Right lobe of liver (tissue), 6 donors: ENCODE measurements around the gene CD164. TPM values are rescaled to one million over a fixed set of nuclear protein-coding genes. Genes with fewer than 3 reads are reported as not detected.
"Not testable (repeated sequence)": the region's sequence is repeated elsewhere in the genome, so short reads cannot be mapped to it uniquely, and the experiment has no call there.

Source experiments
- ATAC-seq, 4 donors: fragments of 200-7000 bp; cut with Tn5 transposase; one replicate each; pipeline ENCODE4 v1.9.1; 2020; ENCODE audit warnings: mild to moderate bottlenecking in 4 of 4, moderate library complexity in 4 of 4
- DNase-seq, 3 donors: peaks; one replicate each; pipeline ENCODE4 v3.0.0-alpha.2; 2020
- H3K27ac ChIP-seq, 3 donors: fragments of 200-600 bp; one replicate each; pipeline ENCODE4 v1.8.0; 2022
- H3K27me3 ChIP-seq, 2 donors: fragments of 200-600 bp; one replicate each; pipeline ENCODE4 v1.8.0; 2022
- H3K36me3 ChIP-seq, 4 donors: fragments of 200-600 bp; sonication (generic) in 1 of 4; one replicate each; pipeline versions ENCODE4 v1.5.1 to v1.8.0; 2017 to 2022; ENCODE audit warnings: control low read depth in 1 of 4
- H3K4me1 ChIP-seq, 4 donors: fragments of 200-600 bp; sonication (generic) in 1 of 4; one replicate each; pipeline versions ENCODE4 v1.5.1 to v1.8.0; 2017 to 2022; ENCODE audit warnings: control low read depth in 1 of 4
- H3K4me3 ChIP-seq, 3 donors: fragments of 200-600 bp; one replicate each; pipeline ENCODE4 v1.8.0; 2022
- H3K9me3 ChIP-seq, 4 donors: fragments of 200-600 bp; sonication (generic) in 1 of 4; one replicate each; pipeline versions ENCODE4 v1.5.1 to v1.8.0; 2017 to 2022; ENCODE audit warnings: control low read depth in 1 of 4
- CTCF ChIP-seq, 4 donors: fragments of 200-600 bp in 3 of 4; fragments of 450-650 bp in 1 of 4; IDR thresholded peaks; one replicate each; pipeline versions ENCODE4 v1.5.1 to v1.8.0; 2016 to 2022; ENCODE audit warnings: antibody characterized with exemption in 4 of 4, mild to moderate bottlenecking in 2 of 4
- POLR2A ChIP-seq: fragments of 450-650 bp; IDR thresholded peaks from one replicate; pipeline ENCODE4 v1.6.1; 2017; ENCODE audit warnings: antibody characterized with exemption, mild to moderate bottlenecking
- WGBS: methylation state at CpG from one replicate; pipeline ENCODE4 v1.1.6; 2018; ENCODE audit warnings: low coverage, low lambda C conversion rate; ENCODE audit not compliant: insufficient coverage; ENCODE audit errors: missing lambda C conversion rate; 5-methylcytosine and 5-hydroxymethylcytosine counted together
- intact Hi-C, 2 donors: fragments of 100-400 bp; cut with DNase I; formaldehyde crosslinking; loops; one replicate each; pipeline versions ENCODE4 v1.11.2 to v1.14.1; 2022
- total RNA-seq, 6 experiments: library from RNA; depleted of rRNA in 2 of 6; stranded (reverse); fragments of >200 nt in 2 of 6; fragmentation: NEBNext Ultra II Directional in 3 of 6; extraction: Animal tissue kit (Norgen Biotek cat#: 25700) in 3 of 6; gene quantifications; one replicate each; pipeline versions ENCODE4 v1.1.0 to v1.2.4, GENCODE V29; 2016 to 2023
- donor health status: DM: no; HTN: yes; CAD: no.
- donor health status: DM: no; HTN: no; CAD: no.
- donor health status: DM: no; HTN: no; CAD: no.
- donor health status: DM: no; HTN: yes; CAD: no.
- donor health status: DM: no; HTN: yes; CAD: no.

Gene CD164
- total RNA-seq, 6 experiments from 2014 or later, result 113 to 173 (median 150) TPM

DNA sequence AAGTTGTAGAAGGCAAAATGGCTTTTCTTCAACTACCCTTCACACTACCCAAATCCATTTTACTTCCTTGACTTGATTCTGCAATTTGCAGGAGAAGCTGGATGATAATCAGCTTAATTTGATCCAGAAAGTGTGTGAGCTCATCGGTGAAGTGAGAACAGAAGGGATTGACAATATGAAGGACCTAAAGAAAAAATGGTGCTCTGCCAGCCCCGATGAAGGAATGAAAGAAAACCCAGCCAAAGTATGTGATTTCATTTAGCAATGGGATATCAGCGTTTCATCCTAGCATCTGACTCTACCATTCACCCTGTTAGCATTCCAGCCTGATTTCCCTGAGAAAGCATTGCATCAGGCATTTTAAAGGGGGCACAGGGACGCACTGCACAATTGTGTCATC lies 41.5 kb downstream of the CD164 start:
- DNase-seq (no peak), ATAC-seq (no peak)
- Histone ChIP-seq H3K36me3 (no peaks in the 10 kb centered on the region), H3K9me3 (no peaks in the 10 kb centered on the region), H3K27ac (no peak overlapping the region), H3K27me3 (no peaks in the 10 kb centered on the region), H3K4me3 (no peak overlapping the region), H3K4me1 (peaks cover 0 to 13% (median 0%) of the 10 kb centered on the region in 4 donors)
- intact Hi-C loops, result no loop called here
- no peak for TF ChIP-seq CTCF (IDR thresholded peaks at IDR 0.05)
- TF ChIP-seq POLR2A, result no peak
- 94% methylated on average over 4 of the region's 4 CpGs for WGBS

DNA sequence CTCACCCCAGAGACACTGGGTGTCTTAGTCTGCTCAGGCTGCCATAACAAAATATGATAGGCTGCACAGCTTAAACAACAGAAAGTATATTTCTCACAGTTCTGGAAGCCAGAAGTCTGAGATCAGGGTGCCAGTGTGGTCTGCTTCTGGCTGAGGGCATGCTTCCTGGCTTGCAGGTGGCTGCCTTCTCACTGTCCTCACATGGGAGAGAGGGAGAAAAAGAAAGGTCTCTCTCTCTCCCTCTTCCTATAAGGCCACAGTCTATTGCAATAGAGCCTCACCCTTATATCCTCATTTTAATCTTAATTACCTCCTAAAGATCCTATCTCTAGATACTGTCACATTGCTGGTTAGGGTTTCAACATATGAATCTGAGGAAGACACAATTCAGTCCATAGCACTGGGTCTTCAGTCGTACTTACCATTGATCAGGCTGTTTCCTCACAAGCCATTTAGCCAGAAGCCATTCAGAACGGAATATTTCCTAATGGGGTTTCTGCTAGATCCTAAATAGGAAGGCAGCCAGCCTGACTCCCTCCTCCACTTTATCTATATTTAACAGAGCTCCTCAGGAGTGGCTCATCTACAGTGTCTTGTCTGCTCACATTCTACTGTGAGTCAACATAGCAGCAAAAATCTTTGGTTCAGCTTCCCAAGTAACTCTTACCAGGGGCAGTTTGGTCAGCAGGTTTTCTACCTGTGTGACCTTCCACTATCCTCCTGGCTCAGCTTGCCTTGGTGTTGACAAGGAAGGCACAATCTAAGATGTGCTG lies 42.2 kb downstream of the CD164 start:
- H3K4me3 ChIP-seq, result no peak overlapping the region
- H3K27ac ChIP-seq, result no peak overlapping the region
- no peak for DNase-seq
- no peaks in the 10 kb centered on the region for H3K9me3 ChIP-seq
- intact Hi-C loops, result no loop called here
- H3K27me3 ChIP-seq, result no peaks in the 10 kb centered on the region
- H3K36me3 ChIP-seq, result no peaks in the 10 kb centered on the region
- WGBS, result 73% methylated on average over 2 of the region's 2 CpGs
- ATAC-seq, result no peak
- TF ChIP-seq POLR2A, result no peak
- no peak for TF ChIP-seq CTCF (IDR thresholded peaks at IDR 0.05)
- peaks cover 0 to 13% (median 0%) of the 10 kb centered on the region in 4 donors for H3K4me1 ChIP-seq

GRCh38 chr6:109336221-109336961 lies 45.9 kb downstream of the CD164 start:
- WGBS, result 19% methylated on average over 3 of the region's 3 CpGs
- DNase-seq (peak; percentile 66 to 77 (median 77)), ATAC-seq (peak; percentile 93 to 96 (median 94))
- peaks cover 0 to 13% (median 0%) of the 10 kb centered on the region in 4 donors for H3K4me1 ChIP-seq
- no peak overlapping the region for H3K4me3 ChIP-seq
- peak overlapping the region in 2 of 3 donors; percentile 8 to 42 for H3K27ac ChIP-seq
- intact Hi-C loops, result no loop called here
- H3K9me3 ChIP-seq, result no peaks in the 10 kb centered on the region
- no peaks in the 10 kb centered on the region for H3K27me3 ChIP-seq
- H3K36me3 ChIP-seq, result no peaks in the 10 kb centered on the region
- TF ChIP-seq POLR2A (no peak), CTCF (IDR thresholded peaks at IDR 0.05) (no peak)

DNA sequence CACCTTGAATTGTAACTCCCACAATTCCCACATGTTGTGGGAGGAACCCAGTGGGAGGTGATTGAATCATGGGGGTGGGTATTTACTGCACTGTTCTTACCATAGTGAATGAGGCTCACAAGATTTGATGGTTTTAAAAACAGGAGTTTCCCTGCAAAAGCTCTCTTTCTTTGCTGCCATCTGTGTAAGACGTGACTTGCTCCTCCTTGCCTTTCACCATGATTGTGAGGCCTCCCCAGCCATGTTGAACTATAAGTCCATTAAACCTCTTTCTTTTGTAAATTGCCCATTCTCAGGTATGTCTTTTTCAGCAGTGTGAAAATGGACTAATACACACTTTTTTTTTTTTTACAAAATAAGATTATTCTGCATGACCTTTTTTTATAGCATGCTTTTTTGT lies 48.4 kb downstream of the CD164 start:
- intact Hi-C loops, H3K27me3 ChIP-seq, H3K36me3 ChIP-seq, ATAC-seq, H3K9me3 ChIP-seq, H3K27ac ChIP-seq, H3K4me3 ChIP-seq, DNase-seq: not testable (repeated sequence)
- H3K4me1 ChIP-seq, result peaks cover 0 to 13% (median 0%) of the 10 kb centered on the region in 4 donors
- WGBS, result 83% methylated on average over 1 of the region's 1 CpG

DNA sequence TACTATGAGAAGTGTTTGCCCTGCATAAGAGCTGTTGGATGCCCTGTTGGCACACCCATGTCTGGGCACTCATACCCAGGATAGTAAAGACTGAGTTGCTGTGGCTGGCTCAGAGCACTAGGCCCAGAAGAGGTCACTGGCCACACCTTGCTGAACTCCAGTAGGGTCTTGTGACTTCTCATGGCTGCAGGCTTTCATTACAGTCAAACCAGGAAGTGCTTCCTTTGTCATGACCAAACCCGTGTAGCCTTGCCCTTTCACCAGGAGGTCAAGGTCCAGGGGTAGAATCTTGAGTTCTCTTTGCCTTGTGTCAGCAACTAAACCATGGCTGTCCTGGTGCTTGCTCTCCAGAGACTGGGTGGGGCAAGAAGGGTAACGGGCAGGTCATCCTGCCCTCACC lies 49.5 kb downstream of the CD164 start:
- ATAC-seq (peak; percentile 7 to 40 (median 17)), DNase-seq (peak in 1 of 3 donors; percentile 43)
- no peak overlapping the region for H3K27ac ChIP-seq
- no peak for TF ChIP-seq CTCF (IDR thresholded peaks at IDR 0.05)
- TF ChIP-seq POLR2A, result no peak
- no peaks in the 10 kb centered on the region for H3K36me3 ChIP-seq
- H3K4me3 ChIP-seq, result no peak overlapping the region
- no peaks in the 10 kb centered on the region for H3K27me3 ChIP-seq
- peaks cover 0 to 13% (median 0%) of the 10 kb centered on the region in 4 donors for H3K4me1 ChIP-seq
- 100% methylated on average over 1 of the region's 2 CpGs for WGBS
- intact Hi-C loops, result no loop called here
- no peaks in the 10 kb centered on the region for H3K9me3 ChIP-seq
